Inflammatory macrophage treated with lipopolysaccharide for 1 hour (primary cell): Measurements from ENCODE around the gene CDH3.
"Not testable (repeated sequence)": the region's sequence is repeated elsewhere in the genome, so short reads cannot be mapped to it uniquely, and the experiment has no call there.

Experiments used
- DNase-seq, 2 donors: peaks; one replicate each; pipeline ENCODE4 v3.0.0-alpha.2; 2020 to 2022

Gene CDH3

DNA sequence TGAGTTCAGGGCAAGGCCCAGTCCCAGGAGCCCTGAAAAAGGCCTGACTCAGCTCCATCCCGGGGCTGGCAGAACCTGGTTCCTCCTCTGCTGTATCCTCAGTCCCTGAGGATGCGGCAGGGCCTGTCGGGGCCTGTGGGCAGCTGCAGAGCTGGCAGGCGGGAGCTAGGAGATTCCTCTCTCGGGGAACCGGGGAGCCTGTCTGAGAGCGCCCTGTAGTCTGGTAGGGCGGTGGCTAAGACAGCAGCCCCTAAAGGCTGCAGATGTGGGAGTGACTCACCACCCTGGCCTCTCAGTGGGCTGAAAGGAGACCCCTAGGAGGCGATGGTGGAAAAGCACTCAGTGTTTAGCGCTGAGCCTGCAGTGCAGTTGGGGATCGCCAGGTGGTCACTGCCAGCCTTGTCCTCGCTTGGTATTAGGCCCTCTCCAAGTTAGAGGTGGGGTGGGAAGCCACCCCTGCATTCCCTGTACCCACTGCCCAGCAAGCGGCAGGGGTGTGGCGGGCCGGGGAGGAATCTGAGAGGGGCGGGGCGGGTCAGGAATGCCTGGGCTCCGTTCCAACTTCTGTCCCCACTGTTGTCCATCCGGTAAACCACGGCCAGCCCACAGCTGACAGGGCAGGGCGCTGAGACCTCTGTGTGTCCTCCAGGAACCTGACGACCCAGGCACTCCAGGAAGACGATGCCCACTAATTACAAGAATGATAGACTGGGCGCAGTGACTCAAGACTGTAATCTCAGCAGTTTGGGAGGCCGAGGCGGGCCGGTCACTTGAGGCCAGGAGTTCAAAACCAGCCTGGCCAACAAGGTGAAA lies 62.4 kb downstream of the CDH3 start:
- DNase-seq, result no peak

DNA sequence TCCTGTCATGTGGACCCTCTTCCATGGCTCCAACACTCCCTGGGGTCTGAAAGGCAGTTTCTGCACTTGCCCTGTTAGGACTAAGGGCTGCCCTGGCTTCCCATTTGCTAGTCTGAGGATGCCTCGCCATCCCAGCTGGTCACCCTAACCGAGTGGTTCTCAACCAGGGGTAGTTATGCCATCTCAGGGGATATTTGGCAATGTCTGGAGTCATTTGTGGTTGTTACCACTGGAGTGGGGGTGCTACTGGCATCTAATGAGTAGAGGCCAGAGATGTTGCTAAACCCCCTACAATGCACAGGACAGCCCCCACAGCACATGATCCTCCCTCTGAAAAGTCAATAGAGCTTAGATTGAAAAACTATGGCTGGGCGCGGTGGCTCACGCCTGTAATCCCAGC lies 65.1 kb downstream of the CDH3 start:
- DNase-seq, result peak; percentile 22 to 37

DNA sequence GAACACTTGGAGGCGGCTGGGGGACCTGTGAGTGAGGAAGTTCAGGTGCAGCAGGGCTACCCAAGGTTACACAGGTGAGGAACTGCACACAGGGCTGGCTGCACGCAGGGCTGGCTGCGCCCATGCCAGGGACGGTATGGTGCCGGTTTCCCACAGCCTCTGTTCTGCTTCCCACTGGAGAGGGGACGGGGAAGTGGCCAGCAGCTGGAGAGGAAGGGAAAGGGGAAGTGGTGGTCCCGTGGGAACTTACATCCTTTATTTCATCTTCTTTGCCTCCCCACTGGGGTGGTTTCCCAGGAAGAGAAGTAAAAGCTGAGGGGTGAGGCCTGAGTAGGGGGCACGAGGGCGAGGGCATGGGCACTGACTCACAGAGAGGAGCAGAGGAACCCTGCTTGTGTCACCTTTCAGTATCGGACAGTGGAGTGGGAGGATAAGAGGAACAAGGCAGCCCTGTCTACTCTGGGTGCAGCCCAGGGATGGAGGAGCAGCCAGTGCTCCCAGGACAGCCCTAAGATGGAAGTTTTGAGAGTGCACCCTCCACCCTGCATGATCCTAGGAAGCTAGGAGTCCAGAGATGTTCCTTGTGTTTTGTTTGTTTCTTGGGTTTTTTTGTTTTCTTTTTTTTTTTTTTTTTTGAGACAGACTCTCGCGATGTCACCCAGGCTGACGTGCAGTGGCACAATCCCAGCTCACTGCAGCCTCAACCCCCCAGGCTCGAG lies 66.5 kb downstream of the CDH3 start:
- DNase-seq, result peak; percentile 88 to 98

DNA sequence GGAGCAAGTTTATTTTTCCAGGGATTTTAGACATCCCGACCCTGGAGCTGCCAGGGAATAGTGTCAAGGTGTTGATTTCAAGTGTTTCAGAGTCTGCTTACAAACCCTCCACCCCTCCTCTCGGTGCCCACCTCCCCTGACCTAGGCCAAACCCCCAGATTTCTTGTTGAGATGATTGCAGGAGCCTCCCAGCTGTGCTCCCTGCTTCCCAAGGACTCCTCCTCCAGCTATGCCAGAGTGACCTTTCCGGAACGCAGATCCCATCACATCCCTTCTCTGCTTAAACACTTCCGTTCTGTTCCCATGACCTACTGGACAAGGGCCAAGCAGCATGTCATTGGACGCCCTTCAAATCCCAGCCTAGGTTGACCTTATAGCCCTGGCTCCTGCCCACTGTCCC lies 68.3 kb downstream of the CDH3 start:
- DNase-seq, result no peak

DNA sequence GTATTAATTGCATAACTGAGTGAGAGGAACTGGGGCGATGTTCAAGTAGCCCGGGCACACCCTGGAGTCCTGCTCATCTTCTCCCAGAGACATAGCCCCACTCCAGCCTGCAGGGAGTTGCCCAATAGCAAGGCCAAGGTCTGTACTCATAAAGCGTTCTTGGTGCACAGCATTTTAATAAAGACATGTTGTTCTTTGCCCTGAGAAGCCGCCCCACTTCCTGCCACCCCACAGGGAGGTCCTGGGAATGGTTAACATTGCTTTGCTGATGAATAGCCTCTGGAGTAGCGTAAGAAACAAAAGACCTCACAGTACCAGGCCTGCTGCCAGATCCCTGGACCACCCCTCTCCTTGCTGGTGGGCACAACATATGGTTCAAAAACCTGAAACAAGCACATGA lies 70.4 kb downstream of the CDH3 start:
- no peak for DNase-seq

DNA sequence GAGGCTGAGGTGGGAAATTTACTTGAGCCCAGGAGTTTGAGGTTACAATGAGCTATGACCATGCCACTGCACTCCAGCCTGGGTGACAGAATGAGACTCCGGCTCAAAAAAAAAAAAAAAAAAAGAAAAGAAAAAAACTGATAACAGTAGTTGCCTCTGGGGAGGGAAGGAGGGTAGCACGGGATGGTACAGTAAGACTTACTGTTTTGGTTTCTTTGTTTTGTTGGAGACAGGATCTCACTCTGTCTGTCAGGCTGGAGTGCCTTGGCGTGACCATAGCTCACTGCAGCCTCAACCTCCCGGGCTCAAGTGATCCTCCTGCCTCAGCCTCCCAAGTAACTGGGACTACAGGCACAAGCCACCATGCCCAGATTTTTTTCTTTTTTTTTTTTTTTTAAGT lies 71.4 kb downstream of the CDH3 start:
- DNase-seq, result not testable (repeated sequence)

DNA sequence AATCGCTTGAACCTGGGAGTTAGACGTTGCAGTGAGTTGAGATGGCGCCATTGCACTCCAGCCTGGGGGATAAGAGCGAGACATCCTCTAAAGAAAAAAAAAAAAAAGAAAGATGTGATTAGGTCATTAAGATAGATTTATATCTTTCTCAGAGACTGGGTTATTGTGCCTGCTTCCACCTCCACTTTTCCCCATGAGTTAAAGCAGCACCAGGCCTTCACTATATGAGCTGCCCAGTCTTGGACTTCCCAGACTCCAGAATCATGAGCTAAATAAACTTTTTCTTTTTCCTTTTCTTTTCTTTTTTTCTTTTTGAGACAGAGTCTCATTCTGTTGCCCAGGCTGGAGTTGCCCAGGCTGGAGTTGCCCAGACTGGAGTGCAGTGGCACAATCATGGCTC lies 72.6 kb downstream of the CDH3 start:
- no peak for DNase-seq

DNA sequence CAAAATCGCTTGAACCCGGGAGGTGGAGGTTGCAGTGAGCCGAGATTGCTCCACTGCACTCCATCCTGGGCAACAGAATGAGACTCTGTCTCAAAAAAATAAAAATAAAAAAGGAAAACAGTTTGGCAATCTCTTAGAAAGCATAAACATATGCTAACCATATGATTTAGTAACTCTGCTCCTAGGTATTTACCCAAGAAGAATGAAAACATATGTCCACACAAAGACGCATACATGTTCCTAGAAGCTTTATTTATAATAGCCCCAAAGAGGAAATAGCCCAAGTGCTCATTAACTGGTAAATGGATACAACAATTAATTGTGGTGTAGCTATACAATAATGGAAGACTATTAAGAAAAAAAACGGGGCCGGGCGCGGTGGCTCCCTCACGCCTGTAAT lies 73.5 kb downstream of the CDH3 start:
- no peak for DNase-seq

DNA sequence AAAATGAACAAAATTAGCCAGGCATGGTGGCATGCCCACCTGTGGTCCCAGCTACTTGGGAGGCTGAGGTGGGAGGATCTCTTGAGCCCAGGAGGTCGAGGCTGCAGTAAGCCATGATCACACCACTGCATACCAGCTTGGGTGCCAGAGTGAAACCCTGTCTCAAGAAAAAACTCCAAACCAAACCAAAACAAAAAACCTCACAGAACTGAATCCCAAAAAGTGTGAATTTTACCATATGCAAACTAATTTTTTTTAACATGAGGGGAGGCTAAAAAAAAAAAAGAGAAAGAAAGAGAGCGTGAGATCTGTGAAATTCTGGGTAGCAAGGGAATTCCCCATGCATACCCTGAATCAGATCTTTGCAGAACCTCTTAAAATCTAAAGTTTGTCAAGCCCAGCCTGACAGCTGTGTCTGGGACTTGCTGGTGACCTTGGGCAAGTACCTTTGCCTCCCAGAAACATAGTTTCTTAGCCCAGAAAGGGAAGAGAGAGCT lies 74.9 kb downstream of the CDH3 start:
- DNase-seq, result peak in 1 of 2 donors; percentile 41

DNA sequence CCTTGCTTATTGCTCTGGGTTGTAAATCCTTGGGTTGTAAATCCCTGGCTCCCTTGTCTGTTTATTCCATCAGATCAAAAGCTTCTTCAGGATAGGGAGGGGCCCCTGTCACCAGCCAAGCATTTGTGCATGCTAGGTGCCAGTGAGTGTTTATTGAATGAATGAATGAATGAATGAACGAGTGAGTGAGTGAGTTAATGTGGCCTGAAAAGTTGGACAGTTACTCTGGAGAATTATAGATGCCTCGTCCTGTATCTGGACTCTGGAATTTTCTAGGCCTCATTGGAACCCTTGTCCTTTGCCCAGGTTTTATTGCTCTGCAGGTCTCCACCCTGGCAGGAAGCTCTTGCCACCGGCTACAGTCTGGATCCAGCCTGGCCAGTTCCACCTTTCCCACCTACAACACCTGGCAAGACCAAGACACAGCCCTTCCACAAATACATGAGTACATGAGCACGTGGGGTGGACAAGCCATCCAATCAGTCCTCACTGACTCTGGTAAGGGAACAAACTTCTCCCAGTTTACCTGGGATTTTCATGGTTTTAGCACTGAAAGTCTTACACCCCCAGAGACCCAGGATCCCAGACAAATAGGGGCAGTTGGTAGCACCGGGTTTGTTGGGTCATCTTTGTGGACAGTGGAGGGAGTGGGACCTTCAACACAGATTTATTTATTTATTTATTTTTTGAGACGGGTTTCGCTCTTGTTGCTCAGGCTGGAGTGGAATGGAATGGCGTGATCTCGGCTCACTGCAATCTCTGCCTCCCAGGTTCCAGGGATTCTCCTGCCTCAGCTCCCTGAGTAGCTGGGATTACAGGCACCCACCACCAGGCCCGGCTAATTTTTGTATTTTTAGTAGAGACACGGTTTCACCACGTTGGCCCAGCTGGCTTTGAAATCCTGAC lies 77.3 kb downstream of the CDH3 start:
- DNase-seq, result no peak

DNA sequence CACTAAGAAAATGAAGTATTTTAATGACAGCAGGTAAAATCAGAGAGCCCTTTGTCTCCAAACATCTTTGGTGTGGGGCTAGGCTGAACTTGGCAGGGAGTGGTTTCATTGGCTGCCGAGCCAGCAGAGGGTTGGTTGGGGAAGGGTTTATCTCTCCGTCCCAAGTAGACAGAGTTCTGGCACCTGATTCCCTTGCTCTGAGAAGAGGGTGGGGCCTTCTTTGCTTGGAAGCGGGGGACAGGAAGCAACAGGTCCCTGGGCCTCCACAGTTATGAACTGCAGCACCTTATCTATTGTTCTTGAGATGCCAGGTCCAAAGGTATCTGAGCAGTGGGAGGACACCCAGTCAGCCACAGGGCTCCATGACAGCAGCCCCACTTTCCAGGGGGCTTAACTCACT lies 79.7 kb downstream of the CDH3 start:
- DNase-seq, result no peak

DNA sequence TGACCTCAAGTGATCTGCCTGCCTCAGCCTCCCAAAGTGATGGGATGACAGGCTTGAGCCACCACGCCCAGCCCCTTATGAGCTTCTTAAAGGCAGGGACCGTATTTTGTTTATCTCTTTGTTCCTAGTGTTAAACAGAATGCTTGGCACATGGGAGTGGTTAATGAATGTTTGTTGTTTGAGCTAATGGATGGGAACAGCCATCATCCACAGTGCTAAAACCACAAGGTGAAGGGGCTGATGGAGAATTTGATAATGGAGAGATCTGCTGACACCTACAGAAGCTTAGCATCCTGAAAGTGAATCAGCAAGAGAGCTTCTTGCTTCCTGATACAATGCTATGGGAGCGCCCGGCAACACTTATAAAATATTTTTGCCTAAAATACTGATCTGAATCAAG lies 83.4 kb downstream of the CDH3 start:
- DNase-seq, result no peak

DNA sequence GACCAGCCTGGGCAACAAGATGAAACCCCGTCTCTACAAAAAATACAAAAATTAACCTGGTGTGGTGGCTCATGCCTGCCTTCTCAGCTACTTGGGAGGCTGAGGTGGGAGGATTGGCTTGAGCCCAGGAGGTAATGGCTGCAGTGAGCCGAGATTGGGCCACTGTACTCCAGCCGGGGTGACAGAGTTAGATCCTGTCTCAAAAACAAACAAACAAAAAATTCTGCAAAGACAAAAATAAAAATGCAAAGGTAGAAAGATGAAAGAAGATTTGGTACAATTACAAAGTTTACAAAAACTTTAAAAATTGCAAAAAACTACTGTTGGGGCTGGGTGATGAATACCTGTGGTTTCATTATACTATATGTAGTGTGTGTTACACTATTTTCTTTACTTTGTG lies 86.5 kb downstream of the CDH3 start:
- DNase-seq, result no peak

DNA sequence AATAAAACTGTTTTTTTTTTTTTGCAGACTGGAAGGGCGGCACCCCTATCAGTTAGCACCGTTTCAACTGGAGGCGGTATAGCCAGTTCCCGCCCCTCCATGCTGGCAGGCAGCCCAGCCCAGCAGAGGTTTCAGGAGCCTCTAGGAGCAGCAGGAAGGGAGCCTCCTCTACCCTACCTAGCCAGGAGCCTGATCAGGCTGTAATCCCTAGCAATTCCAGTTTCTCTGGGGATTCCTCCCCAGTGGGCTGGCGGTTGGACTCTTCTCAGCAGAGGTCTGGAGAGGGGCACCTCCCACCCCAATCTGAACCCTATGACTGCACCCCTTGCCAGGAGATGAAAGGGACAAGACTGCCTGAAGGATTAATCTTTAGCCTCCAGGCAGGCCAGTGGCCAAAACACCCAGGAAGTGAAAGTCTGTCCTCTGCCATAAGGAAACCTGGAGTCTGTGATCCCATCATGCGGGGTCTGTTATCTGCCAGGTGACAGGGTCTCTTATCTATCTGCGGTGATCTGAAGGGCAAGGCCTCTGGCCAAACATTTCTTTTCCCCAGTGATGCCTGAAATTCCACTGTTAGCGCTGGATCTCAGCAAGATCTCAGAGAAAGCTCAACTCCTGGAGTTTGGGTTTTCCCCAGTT lies 87.1 kb downstream of the CDH3 start:
- no peak for DNase-seq

DNA sequence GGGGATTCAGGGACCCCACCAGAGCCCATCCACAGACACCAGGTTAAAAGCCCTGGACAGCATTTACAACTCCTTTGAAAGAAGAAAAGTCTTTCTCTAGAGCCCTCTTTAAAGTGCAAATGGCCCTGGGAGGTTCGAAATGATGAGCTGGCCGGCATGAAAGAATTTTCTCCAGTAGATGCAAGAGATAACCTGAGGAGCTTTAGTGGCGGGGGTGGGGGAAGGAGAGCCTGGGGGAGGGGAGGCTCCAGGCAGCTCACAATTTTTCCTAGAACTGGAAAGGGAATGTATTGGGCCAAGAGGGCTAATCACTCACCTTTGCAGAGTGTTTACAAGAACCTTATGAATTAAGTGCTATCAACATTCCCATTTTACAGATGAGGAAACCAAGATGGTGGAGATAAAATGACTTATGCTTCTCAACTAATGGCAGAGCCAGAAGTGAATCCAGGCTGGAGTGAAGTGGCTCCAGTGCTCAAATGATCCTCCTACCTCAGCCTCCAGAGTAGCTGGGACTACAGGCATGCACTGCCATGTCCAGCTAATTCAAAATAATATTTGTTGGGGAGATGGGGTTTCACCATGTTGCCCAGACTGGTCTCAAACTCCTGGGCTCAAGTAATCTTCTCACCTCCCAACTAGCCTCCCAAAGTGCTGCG lies 87.8 kb downstream of the CDH3 start:
- DNase-seq, result no peak

DNA sequence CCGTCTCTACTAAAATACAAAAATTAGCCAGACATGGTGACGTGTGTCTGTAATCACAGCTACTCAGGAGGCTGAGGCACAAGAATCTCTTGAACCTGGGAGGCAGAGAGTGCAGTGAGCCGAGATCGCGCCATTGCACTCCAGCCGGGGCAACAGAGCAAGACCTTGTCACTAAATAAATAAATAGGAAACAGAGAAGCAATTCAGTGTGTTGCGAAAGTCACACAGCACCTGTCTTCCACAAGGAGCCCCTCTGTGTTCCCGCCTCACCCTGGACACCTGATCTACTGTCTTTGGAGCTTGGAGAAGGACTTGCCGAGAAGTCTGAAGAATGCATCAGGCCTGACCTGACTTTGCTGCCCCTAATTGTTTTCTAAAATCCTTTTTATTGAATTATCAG lies 88.5 kb downstream of the CDH3 start:
- no peak for DNase-seq

DNA sequence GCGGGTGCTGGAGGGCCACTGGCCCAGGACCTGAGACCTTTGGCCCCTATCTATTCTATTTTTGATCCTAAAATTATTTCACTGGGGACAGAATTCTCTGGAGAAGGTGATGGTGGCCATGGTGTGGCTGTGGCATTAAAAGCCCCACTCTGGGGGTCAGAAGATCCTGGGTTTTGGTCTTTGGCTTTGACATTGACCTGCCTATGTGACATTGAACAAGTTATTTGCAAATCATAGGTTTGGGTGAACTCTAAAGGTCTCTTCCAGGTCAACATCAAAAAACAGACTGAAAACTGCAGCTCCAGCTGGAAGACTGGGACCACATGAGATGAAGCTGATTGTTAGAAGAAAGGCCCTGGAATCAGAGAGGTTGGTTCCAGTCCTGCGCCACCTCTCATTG lies 89.7 kb downstream of the CDH3 start:
- DNase-seq, result no peak

DNA sequence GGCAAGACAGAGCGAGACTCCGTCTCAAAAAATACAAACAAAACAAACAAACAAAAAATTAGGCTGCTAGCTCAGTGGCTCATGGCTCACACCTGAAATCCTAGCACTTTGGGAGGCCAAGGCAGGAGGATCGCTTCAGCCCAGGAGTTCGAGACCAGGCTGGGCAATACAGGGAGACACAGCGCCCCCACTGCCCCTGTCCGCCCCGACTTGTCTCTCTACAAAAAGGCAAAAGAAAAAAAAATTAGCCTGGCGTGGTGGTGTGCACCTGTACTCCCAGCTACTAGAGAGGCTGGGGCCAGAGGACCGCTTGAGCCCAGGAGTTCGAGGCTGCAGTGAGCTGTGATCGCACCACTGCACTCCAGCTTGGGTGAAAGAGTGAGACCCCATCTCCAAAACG lies 91.5 kb downstream of the CDH3 start:
- no peak for DNase-seq

DNA sequence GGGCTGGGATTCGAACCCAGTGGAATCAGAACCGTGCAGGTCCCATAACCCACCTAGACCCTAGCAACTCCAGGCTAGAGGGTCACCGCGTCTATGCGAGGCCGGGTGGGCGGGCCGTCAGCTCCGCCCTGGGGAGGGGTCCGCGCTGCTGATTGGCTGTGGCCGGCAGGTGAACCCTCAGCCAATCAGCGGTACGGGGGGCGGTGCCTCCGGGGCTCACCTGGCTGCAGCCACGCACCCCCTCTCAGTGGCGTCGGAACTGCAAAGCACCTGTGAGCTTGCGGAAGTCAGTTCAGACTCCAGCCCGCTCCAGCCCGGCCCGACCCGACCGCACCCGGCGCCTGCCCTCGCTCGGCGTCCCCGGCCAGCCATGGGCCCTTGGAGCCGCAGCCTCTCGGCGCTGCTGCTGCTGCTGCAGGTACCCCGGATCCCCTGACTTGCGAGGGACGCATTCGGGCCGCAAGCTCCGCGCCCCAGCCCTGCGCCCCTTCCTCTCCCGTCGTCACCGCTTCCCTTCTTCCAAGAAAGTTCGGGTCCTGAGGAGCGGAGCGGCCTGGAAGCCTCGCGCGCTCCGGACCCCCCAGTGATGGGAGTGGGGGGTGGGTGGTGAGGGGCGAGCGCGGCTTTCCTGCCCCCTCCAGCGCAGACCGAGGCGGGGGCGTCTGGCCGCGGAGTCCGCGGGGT lies 92.1 kb downstream of the CDH3 start, which contains the start of gene CDH1:
TSS of gene CDH1 (plus strand) at position 247 of the 684 bp plus-strand sequence. CDS start at position 371, 124 bp downstream.
- no peak for DNase-seq

DNA sequence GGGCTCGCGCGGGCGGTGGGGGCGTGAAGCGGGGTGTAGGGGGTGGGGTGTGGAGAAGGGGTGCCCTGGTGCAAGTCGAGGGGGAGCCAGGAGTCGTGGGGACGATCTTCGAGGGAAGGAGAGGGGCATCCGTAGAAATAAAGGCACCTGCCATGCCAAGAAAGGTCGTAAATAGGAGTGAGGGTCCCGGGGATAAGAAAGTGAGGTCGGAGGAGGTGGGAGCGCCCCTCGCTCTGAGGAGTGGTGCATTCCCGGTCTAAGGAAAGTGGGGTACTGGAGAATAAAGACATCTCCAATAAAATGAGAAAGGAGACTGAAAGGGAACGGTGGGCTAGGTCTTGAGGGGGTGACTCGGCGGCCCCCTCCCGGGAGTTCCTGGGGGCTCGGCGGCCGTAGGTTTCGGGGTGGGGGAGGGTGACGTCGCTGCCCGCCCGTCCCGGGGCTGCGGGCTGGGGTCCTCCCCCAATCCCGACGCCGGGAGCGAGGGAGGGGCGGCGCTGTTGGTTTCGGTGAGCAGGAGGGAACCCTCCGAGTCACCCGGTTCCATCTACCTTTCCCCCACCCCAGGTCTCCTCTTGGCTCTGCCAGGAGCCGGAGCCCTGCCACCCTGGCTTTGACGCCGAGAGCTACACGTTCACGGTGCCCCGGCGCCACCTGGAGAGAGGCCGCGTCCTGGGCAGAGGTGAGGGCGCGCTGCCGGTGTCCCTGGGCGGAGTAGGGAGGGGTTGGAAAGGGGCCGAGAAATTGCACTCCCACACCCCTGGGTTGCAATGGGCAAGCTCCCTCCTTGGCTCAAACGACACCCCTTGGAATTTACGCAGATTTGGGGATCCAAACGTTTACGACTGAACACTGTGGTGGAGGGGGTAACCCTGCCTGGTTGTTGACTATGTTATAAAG lies 92.9 kb downstream of the CDH3 start:
- no peak for DNase-seq
